Measurements from ENCODE around the gene GPC5. TPM values are rescaled to one million over a fixed set of nuclear protein-coding genes. Genes with fewer than 3 reads are reported as not detected.

The GPC5 gene
- total RNA-seq, 2 donors from 2014 or later: 0.22 to 0.51 TPM

DNA sequence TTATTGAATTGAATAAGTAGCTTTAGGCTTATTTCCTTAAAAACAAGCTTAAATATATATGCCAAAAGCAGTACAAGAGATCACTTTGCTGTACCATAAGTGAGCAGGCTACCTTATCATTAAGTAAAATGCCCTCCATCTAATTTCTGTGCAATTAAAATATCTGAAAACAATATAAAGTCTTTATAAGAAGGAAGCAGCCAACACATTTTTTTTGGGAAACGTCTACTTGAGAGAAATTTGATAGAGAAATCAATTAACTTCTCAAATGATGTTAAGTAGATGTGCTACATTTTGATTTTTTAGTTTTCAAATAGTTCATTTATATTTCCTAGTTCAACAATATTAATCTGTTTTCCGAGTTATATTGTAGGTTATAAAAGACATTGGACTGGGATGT lies 52.5 kb downstream of the GPC5 start:
- no peak for TF ChIP-seq CTCF (conservative IDR thresholded peaks at IDR 0.05)
- no peak overlapping the region for H3K4me3 Mint-ChIP-seq
- H3K4me3 ChIP-seq (ENCODE audit: low read length): no peak overlapping the region
- H3K36me3 Mint-ChIP-seq (ENCODE audit: low read depth): no peaks in the 10 kb centered on the region
- H3K4me1 Mint-ChIP-seq: no peaks in the 10 kb centered on the region
- no peaks in the 10 kb centered on the region for H3K9me3 Mint-ChIP-seq
- no peaks in the 10 kb centered on the region for H3K9me3 ChIP-seq (ENCODE audit: control insufficient read depth, low read length)
- no peak overlapping the region for H3K27ac Mint-ChIP-seq
- no peak overlapping the region for H3K27ac ChIP-seq (ENCODE audit: low read depth, low read length)
- no peak for DNase-seq
- 89% methylated on average over 2 of the region's 2 CpGs; no CpG with 5 or more reads in 1 of the 2 experiments for WGBS, 2 experiments (ENCODE audit: insufficient coverage in 1 of 2, insufficient read length in 1 of 2)
- H3K27me3 ChIP-seq (ENCODE audit: control insufficient read depth, insufficient read depth, low read length, poor library complexity, severe bottlenecking): no peaks in the 10 kb centered on the region
- H3K36me3 ChIP-seq (ENCODE audit: control insufficient read depth, insufficient read depth, low read length): no peaks in the 10 kb centered on the region
- H3K4me1 ChIP-seq (ENCODE audit: control insufficient read depth, insufficient read depth, low read length): no peaks in the 10 kb centered on the region
- H3K27me3 Mint-ChIP-seq (ENCODE audit: insufficient read depth): no peaks in the 10 kb centered on the region
- no peak overlapping the region for H3K9ac ChIP-seq (ENCODE audit: extremely low read depth, low read length, poor library complexity, severe bottlenecking)

DNA sequence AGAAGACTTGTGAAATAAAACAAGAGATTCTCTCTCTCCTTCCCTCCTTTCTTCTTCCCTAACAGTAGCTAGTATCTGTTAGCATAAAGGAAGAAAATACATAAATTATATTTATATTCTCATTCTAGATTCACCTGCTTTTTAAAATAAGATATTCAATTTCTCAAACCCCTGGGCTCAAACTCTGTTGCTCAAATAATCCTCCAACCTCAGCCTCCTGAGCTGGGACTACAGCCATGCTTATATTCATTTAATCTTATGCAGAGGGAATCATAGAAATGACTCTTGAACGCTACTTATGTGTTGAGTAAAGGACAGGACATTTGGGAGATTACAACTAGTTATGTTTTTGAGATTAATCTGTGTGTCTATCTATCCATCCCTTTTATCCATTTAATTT lies 56.2 kb downstream of the GPC5 start:
- Mint-ChIP-seq H3K27ac (no peak overlapping the region), H3K27me3 (ENCODE audit: insufficient read depth) (no peaks in the 10 kb centered on the region), H3K36me3 (ENCODE audit: low read depth) (no peaks in the 10 kb centered on the region), H3K4me1 (no peaks in the 10 kb centered on the region), H3K4me3 (no peak overlapping the region), H3K9me3 (no peaks in the 10 kb centered on the region)
- DNase-seq: no peak
- Histone ChIP-seq H3K9me3 (ENCODE audit: control insufficient read depth, low read length) (no peaks in the 10 kb centered on the region), H3K27me3 (ENCODE audit: control insufficient read depth, insufficient read depth, low read length, poor library complexity, severe bottlenecking) (no peaks in the 10 kb centered on the region), H3K27ac (ENCODE audit: low read depth, low read length) (no peak overlapping the region), H3K9ac (ENCODE audit: extremely low read depth, low read length, poor library complexity, severe bottlenecking) (no peak overlapping the region), H3K4me1 (ENCODE audit: control insufficient read depth, insufficient read depth, low read length) (no peaks in the 10 kb centered on the region), H3K36me3 (ENCODE audit: control insufficient read depth, insufficient read depth, low read length) (no peaks in the 10 kb centered on the region), H3K4me3 (ENCODE audit: low read length) (no peak overlapping the region)
- no peak for TF ChIP-seq CTCF (conservative IDR thresholded peaks at IDR 0.05)
- WGBS, 2 experiments (ENCODE audit: insufficient coverage in 1 of 2, insufficient read length in 1 of 2): 67% methylated on average over 1 of the region's 1 CpG; no CpG with 5 or more reads in 1 of the 2 experiments

GRCh38 chr13:91456837-91457236 lies 58.4 kb downstream of the GPC5 start:
- Histone ChIP-seq H3K36me3 (ENCODE audit: control insufficient read depth, insufficient read depth, low read length) (no peaks in the 10 kb centered on the region), H3K27me3 (ENCODE audit: control insufficient read depth, insufficient read depth, low read length, poor library complexity, severe bottlenecking) (no peaks in the 10 kb centered on the region), H3K27ac (ENCODE audit: low read depth, low read length) (no peak overlapping the region), H3K4me3 (ENCODE audit: low read length) (no peak overlapping the region), H3K9me3 (ENCODE audit: control insufficient read depth, low read length) (no peaks in the 10 kb centered on the region), H3K4me1 (ENCODE audit: control insufficient read depth, insufficient read depth, low read length) (no peaks in the 10 kb centered on the region), H3K9ac (ENCODE audit: extremely low read depth, low read length, poor library complexity, severe bottlenecking) (no peak overlapping the region)
- no peak overlapping the region for H3K4me3 Mint-ChIP-seq
- no peak for TF ChIP-seq CTCF (conservative IDR thresholded peaks at IDR 0.05)
- no peak overlapping the region for H3K27ac Mint-ChIP-seq
- H3K9me3 Mint-ChIP-seq: no peaks in the 10 kb centered on the region
- DNase-seq: no peak
- H3K4me1 Mint-ChIP-seq: no peaks in the 10 kb centered on the region
- H3K36me3 Mint-ChIP-seq (ENCODE audit: low read depth): no peaks in the 10 kb centered on the region
- 100% methylated on average over 1 of the region's 2 CpGs; no CpG with 5 or more reads in 1 of the 2 experiments for WGBS, 2 experiments (ENCODE audit: insufficient coverage in 1 of 2, insufficient read length in 1 of 2)
- no peaks in the 10 kb centered on the region for H3K27me3 Mint-ChIP-seq (ENCODE audit: insufficient read depth)
